Keratinocyte (primary cell): ENCODE results near the gene ANKRD55.

Source experiments
- EZH2 ChIP-seq: IDR thresholded peaks from one replicate; pipeline ENCODE4 v1.6.1; 2012; ENCODE audit warnings: inconsistent platforms, mild to moderate bottlenecking, low read length, moderate library complexity
- TF ChIP-seq, protein P1 (sequence below), 3 experiments: IDR thresholded peaks in 1 of 3; conservative IDR thresholded peaks in 1 of 3; optimal IDR thresholded peaks in 1 of 3; 2 replicates in 2 of 3; 3 replicates in 1 of 3; pipeline versions ENCODE3 to v1.5.1; 2011; ENCODE audit warnings: low read length in 3 of 3, mild to moderate bottlenecking in 3 of 3, moderate library complexity in 2 of 3, control low read depth in 1 of 3, inconsistent platforms in 1 of 3; ENCODE audit not compliant: insufficient read depth in 2 of 3; ENCODE audit errors: extremely low read depth in 1 of 3

DNA sequence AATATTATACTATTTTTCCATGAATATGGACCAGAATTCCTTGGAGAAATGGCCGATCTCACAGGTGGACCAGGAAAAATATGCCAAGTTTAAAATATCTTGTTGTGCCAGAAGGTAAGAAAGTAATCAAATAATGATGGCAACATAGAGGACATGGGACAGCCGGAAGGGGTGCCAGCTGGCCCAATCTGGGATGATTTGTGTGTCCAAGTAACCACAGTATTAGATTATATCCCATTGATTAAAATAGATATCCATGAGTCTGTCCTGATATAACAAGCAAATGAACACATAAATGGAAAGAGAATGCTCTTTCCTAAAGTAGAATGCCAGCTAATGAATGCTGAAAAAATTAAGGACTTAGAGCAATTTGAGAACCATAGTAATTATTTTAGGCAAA lies 39.6 kb upstream of the ANKRD55 start:
- TF ChIP-seq, protein P1, sequence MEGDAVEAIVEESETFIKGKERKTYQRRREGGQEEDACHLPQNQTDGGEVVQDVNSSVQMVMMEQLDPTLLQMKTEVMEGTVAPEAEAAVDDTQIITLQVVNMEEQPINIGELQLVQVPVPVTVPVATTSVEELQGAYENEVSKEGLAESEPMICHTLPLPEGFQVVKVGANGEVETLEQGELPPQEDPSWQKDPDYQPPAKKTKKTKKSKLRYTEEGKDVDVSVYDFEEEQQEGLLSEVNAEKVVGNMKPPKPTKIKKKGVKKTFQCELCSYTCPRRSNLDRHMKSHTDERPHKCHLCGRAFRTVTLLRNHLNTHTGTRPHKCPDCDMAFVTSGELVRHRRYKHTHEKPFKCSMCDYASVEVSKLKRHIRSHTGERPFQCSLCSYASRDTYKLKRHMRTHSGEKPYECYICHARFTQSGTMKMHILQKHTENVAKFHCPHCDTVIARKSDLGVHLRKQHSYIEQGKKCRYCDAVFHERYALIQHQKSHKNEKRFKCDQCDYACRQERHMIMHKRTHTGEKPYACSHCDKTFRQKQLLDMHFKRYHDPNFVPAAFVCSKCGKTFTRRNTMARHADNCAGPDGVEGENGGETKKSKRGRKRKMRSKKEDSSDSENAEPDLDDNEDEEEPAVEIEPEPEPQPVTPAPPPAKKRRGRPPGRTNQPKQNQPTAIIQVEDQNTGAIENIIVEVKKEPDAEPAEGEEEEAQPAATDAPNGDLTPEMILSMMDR (optimal IDR thresholded peaks at IDR 0.05 in 1 of 3, IDR thresholded peaks at IDR 0.05 in 1 of 3, conservative IDR thresholded peaks at IDR 0.05 in 1 of 3; ENCODE audit: extremely low read depth in 1 of 3, insufficient read depth in 2 of 3, low read length in 3 of 3), result no peak
- TF ChIP-seq EZH2, result no peak
